HG03558 (cell line): ENCODE results near the gene PLAAT5.
"Not testable (repeated sequence)": the region's sequence is repeated elsewhere in the genome, so short reads cannot be mapped to it uniquely, and the experiment has no call there.

Source experiments
- ATAC-seq: cut with Tn5 transposase; IDR thresholded peaks from one replicate; pipeline ENCODE4 v1.9.1; 2021; ENCODE audit warnings: moderate number of reproducible peaks; ENCODE audit not compliant: unreplicated experiment; ENCODE audit errors: extremely low read depth

Gene PLAAT5

DNA sequence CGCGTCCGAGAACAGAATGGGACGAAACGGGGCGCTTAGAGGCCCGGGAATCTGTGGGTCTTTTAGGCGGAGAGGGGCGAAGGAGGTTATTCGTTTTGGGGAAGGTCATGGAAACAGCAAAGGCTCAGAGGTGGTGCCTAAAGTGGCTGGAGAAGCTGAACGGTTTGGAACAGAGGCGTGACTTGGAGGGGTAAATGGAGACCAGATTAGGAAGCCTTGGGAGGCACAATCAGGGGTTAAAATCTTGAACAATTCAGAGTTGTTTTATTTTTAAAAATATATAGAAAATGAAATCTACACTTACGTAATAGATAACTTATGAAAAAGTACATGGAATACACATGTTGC lies 247 bp upstream of the PLAAT5 start:
- no peak for ATAC-seq

DNA sequence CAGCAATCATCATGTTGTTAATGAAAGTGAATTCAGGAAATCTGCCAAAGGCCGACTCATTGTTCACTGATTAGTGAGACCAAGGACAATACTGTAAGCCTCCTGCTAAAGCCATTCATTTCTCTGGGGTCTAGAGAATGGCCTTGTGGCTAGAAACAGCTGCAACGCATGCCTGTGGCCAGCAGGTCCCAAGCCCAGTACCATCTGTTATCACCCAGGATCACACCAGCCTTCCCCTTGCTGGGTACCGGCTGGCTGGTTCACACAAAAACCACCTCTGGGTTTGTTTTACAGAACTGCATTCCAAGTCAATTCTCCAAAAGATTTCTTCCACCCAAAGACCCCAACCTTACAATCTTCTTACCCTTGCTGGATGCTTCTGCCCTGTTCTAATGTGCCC lies 1.1 kb downstream of the PLAAT5 start:
- no peak for ATAC-seq

DNA sequence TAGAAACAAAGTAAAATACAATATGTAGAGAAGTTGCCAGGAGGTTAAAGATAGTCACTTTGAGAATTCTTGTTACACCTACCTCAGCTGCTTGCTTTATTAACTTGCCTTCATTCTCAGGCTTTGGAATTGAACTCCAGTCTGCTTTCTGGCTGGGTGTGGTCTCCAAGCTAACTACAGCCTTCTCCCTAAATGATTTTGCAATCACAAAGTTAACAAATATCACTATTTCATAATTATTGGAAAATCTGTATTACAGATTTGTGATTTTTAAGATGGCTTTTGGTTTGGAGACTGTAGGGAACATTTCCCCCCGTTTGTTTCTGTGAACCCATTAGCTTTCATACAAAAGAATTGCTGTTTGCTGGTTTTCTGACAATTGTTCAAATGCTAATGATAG lies 2.2 kb downstream of the PLAAT5 start:
- ATAC-seq, result no peak

DNA sequence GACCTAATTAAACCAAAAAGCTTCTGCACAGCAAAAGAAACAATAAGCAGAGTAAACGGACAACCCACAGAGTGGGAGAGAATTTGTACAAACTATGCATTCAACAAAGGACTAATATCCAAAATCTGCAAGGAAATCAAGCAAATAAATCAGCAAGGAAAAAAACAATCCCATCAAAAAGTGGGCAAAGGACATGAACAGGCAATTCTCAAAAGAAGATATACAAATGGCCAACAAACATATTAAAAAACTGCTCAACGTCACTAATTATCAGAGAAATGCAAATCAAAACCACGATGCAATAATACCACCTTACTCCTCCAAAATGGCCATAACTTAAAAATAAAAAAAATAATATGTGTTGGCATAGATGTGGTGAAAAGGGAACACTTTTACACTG lies 5.2 kb downstream of the PLAAT5 start:
- ATAC-seq, result no peak

DNA sequence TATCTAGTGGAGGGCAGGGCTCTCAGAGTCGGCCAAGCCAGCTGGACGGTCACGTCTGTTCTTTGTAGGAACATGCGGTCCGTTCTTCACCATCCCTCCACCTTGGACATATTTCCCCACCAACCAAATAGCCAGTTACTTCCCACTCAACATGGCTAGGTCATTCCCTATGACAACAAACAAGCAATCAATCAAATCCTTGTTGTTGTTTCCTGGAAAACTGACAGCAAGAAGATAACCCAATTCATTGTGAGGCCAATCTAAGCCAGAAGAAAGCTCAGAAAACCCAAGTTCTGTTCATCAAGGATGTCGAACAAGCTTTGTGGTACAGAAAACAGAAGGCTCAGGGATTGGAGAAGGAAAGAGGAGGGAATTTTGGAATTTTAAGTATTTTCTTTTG lies 10.9 kb downstream of the PLAAT5 start:
- no peak for ATAC-seq

DNA sequence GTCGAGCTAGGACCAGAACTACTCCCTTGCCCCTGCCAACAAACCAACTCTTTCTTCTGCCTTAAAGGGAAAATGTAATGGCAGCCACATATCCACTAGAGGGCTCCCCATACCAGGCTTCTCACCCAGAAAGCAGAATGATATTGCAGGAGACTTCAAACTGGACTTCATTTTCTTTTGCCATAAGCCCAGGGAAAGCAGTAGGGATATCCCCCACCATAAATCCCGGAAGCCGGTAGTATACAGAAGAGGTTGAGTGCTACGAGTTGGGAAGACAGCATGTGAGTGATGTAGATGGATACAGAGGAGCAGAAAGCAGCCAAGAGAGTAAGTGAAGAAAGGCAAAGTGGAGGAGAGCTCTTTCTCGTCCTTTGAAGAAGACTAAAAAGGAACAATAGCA lies 12.1 kb downstream of the PLAAT5 start:
- no peak for ATAC-seq

DNA sequence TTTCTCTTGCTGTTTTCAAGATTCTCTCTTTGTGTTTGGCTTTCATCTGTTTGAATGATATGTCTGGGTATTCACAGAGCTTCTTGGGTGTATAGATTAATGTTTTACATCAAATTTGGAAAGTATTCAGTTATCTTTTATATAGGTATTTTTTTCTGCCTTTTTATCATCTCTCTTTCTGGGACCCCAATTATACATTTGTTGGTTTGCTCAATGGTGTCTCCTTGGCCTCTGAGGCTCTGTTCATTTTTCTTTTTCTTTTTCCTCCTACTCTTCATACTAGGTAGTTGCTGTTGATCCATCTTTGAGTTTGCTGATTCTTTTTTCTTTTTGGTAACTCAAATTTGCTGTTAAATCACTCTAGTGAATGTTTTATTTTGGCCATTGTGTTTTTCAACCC lies 14.3 kb downstream of the PLAAT5 start:
- ATAC-seq, result no peak

DNA sequence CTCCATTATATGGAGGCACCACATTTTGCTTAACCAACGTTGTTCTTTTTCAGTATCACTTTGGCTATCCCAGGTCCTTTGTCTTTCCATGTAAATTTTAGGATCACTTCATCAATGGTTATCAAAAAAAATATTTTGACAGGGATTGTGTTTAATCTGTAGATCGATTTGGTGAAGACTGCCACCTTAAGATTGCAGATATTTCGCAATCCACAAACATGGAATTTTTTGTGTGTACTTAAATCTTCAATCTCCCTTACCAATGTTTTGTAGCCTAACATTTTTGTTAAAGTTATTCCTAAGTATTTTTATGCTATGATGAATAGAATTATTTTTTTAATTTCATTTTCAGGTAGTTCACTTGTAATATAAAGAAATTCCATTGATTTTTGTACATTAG lies 18.6 kb downstream of the PLAAT5 start:
- ATAC-seq, result no peak

DNA sequence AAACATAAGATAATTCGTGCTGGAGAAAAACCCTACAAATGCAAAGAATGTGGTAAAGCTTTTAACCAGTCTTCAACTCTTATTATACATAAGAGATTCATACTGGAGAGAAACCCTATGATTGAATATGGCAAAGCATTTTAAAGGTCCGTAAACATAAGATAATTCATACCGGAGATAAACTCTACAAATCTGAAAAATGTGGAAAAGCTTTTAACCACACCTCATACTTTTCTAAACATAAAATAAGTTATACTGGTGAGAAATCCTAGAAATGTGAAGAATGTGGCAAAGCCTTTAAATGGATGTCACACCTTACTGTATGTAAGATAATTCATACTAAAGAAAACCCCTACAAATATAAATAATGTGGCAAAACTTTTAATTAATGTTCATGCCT lies 20.7 kb downstream of the PLAAT5 start:
- no peak for ATAC-seq

DNA sequence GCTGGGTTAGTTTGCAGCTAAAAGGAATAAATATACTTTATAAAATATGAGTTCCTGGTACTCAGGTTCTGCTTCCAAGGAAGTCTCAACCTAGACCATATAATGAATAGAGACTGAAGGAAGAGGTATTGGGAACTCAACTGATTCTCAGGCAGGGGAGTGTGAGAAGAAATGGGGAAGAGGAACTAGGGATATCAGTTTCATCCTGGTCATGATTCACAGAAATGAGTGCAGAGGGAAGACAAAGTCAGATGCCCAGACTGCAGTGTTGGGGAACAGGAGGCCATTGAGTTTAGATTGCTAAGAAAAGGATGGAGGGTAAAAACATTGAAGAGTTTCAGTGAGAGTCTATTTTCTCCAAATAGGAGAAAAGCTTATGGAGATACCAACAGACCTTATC lies 28.8 kb downstream of the PLAAT5 start:
- ATAC-seq, result no peak

DNA sequence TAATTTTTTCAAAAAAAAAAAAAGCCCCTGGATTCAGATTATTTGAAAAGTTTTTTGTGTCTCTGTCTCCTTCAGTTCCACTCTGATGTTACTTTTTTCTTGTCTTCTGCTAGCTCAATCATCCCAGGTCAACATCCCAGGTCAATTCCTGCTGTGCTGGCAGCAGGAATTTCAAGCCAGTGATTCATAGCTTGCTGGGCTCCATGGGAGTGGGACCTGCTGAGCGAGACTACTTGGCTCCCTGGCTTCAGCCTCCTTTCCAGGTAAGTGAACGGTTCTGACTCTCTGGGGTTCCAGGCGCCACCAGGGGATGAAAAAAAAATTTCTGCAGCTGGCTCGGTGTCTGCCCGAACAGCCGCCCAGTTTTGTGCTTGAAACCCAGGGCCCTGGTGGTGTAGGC lies 31.4 kb downstream of the PLAAT5 start:
- ATAC-seq, result no peak

DNA sequence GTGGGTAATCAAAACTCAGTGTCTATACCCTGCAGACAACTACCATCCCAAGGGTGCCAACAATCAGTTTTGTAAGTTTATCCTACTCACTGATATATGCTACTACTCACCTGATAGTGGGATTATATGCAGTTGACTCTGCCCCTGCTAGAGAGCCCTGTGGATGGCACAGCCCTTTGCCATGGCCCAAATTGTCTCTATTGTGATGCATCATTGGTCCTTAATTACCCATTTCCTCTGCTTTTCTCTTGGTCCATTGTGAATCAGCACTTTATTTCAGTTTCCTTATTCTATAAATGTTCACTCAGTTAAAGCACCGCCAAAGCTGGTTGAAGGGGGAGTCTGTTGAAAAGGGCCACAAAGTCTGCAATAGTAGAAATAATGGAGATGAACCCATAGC lies 42.3 kb downstream of the PLAAT5 start:
- no peak for ATAC-seq

DNA sequence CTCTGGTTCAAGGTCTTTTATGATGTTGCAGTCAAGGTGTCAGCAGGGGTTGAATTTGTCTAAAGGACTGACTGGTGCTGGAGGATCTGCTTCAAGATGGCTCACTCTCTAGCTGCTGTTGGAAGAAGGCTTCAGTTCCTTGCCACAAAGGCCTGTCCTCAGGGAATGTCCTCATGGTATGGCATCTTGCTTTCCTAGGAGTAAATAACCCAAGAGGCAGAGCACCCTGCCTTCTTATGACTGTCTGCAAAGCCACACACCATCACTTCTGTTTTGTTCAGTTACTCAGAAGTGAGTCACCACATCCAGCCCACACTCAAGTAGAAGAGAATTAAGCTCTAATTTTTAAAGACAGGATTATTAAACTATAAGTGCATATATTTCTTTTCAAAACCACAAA lies 45.2 kb downstream of the PLAAT5 start:
- no peak for ATAC-seq

DNA sequence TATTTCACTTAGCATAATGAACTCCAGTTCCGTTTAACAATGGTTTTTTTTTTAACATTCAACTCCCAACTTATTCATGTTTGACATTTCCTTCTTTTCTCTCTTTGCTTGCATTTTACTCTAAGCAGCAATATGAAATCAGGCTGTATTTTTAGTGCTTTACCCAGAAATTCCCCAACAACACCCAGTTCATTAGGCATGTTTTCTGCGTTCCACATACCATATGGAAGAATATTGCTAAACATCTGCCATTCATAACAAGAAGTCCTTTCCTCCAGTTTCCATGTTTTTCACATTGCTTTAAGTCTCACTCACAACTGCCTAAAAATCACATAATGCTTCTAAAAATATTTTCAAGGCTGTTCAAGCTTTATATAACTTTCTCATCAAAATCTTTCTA lies 45.8 kb downstream of the PLAAT5 start:
- ATAC-seq, result no peak

DNA sequence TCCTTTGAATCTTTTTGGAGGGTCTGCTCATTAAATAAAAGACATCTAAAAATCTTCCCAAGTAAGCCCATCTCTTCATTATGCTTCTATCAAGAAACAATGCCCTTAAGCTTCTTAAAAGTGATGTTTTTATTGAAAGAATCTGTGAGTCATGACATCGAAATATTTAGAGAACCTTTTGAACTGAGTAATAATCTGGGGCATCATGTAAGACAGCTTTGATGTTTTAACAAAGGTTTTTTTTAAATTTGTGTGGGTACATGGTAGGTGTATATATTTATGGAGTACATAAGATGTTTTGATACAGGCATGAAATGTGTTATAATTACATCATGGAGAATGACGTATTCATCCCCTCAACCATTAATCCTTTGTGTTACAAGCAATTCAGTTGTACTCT lies 46.8 kb downstream of the PLAAT5 start:
- ATAC-seq, result no peak

DNA sequence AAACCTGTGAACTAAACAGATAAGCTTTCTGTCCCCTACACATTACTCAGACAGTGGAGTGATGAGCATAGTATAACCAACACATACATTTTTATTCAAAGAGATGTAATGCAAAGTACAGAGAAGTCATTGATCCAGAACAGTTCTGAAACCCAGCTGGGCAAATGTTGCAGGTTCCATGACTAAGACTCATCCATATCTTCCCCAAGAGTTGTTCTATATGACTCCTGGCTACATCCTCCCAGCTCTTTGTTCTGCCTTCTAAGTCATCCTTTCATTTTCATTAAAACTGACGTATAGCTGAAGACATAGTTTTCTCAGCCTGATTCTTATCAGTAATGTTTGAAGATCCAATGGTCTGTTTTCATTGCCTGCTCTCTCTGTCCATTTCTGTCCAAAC lies 47.3 kb downstream of the PLAAT5 start:
- ATAC-seq, result no peak

DNA sequence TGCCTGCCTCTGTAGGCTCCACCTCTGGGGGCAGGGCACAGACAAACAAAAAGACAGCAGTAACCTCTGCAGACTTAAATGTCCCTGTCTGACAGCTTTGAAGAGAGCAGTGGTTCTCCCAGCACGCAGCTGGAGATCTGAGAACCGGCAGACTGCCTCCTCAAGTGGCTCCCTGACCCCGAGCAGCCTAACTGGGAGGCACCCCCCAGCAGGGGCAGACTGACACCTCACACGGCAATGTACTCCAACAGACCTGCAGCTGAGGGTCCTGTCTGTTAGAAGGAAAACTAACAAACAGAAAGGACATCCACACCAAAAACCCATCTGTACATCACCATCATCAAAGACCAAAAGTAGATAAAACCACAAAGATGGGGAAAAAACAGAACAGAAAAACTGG lies 55.1 kb downstream of the PLAAT5 start:
- not testable (repeated sequence) for ATAC-seq

DNA sequence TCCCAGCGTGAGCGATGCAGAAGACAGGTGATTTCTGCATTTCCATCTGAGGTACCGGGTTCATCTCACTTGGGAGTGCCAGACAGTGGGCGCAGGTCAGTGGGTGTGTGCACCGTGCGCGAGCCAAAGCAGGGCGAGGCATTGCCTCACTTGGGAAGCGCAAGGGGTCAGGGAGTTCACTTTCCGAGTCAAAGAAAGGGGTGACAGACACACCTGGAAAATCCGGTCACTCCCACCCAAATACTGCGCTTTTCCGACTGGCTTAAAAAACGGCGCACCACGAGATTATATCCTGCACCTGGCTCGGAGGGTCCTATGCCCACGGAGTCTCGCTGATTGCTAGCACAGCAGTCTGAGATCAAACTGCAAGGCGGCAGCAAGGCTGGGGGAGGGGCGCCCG lies 55.6 kb downstream of the PLAAT5 start:
- ATAC-seq, result not testable (repeated sequence)

DNA sequence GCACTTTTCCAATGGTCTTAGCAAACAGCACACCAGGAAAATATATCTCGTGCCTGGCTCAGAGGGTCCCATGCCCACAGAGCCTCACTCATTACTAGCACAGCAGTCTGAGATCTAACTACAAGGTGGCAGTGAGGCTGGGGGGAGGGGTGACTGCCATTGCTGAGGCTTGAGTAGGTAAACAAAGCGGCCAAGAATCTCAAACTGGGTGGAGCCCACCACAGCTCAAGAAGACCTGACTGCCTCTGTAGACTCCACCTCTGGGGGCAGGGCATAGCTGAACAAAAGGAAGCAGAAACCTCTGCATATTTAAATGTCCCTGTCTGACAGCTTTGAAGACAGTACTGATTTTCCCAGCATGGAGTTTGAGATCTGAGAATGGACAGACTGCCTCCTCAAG lies 60.2 kb downstream of the PLAAT5 start:
- ATAC-seq, result not testable (repeated sequence)

DNA sequence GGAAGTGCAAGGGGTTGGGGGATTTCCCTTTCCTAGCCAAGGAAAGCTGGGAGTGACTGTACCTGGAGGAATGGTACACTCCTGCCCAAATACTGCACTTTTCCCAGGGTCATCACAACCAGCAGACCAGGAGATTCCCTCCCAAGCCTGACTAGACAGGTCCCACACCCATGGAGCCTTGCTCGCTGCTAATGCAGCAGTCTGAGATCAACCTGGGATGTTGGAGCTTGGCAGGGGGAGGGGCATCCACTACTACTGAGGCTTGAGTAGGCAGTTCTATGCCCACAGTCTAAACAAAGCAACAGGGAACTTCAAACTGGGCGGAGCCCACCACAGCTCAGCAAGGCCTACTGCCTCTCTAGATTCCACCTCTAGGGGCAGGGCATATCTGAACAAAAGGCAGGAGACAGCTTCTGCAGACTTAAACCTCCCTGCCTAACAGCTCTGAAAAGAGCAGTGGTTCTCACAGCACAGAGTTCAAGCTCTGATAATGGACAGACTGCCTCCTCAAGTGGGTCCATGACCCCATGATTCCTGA lies 62.9 kb downstream of the PLAAT5 start:
- no peak for ATAC-seq

DNA sequence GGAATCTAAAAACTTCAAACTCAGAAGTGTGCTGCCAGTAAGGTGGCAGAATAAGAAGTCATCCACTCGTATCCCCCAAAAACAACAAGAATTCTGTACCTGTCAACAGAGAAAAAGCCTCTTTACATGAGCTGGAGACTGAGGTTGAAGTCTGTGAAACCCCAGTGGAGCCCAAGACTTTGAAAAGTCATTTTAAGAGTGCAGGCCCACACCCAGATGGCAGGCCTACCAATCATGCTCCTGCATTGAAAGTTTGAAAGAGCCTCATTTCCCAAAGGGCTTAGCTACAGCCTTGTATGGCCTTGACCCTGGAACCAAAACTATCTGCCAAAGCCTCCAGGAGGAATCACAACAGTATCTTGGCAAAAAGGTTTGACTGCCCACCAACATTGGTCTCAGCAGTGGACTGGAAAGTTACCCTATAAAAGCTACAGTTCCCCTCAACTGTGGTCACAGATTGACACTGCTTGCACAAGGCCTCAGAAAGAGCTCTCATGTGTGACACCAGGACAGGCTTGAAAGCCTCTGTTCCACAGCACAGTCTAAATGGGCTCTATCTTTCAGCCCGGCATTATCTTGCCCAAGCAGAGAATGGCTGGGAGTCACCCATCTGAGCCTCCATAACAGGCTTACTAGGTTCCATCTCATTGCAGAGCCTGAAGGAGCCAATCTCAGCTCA lies 73.7 kb downstream of the PLAAT5 start:
- ATAC-seq, result no peak
